Measurements from ENCODE around the gene HEPACAM.
"Not testable (repeated sequence)": the region's sequence is repeated elsewhere in the genome, so short reads cannot be mapped to it uniquely, and the experiment has no call there.

Gene HEPACAM

DNA sequence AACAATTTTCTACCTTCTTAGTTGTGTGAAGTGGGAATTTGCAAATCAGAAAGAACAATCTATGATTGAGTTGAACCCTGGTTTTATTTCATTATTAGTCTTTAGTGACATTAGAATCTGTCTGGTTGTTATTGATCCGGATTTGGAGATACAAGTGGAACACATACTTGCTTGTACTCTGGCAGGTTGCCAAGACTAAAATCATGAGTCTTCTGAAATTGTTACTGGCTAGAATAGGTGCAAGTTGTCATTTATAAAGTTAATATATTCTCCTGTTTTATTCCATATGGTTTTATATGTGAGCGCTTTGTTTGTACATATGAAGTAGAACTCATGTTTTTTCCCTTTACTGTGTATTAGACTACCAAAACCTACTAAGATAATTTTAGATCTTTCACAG, 41.2 kb upstream of the HEPACAM start:
- H3K27me3 ChIP-seq (ENCODE audit: insufficient read depth, low read depth, severe bottlenecking): no peaks in the 10 kb centered on the region
- H3K27ac ChIP-seq: no peak overlapping the region
- no peak for TF ChIP-seq CTCF (IDR thresholded peaks at IDR 0.05; ENCODE audit: low read depth, low read length)
- no peaks in the 10 kb centered on the region for H3K36me3 ChIP-seq
- no peak for DNase-seq
- H3K4me3 ChIP-seq (ENCODE audit: low read depth, low read length): no peak overlapping the region
- no peaks in the 10 kb centered on the region for H3K9me3 ChIP-seq (ENCODE audit: severe bottlenecking)

- no peaks in the 10 kb centered on the region for H3K9me3 ChIP-seq (ENCODE audit: severe bottlenecking)
Measured at GRCh38 chr11:124976531-124976930, 40.7 kb upstream of the HEPACAM start.

GRCh38 chr11:124971810-124972209, 36.0 kb upstream of the HEPACAM start:
- no peak for TF ChIP-seq CTCF (IDR thresholded peaks at IDR 0.05; ENCODE audit: low read depth, low read length)
- no peak for DNase-seq
- H3K36me3 ChIP-seq: no peaks in the 10 kb centered on the region
- H3K9me3 ChIP-seq (ENCODE audit: severe bottlenecking): no peaks in the 10 kb centered on the region
- no peak overlapping the region for H3K4me3 ChIP-seq (ENCODE audit: low read depth, low read length)
- no peak overlapping the region for H3K27ac ChIP-seq
- no peaks in the 10 kb centered on the region for H3K27me3 ChIP-seq (ENCODE audit: insufficient read depth, low read depth, severe bottlenecking)

More at GRCh38 chr11:124976531-124976930, 40.7 kb upstream of the HEPACAM start:
- Histone ChIP-seq H3K27me3 (ENCODE audit: insufficient read depth, low read depth, severe bottlenecking) (no peaks in the 10 kb centered on the region), H3K27ac (no peak overlapping the region), H3K36me3 (no peaks in the 10 kb centered on the region), H3K4me3 (ENCODE audit: low read depth, low read length) (no peak overlapping the region)
- no peak for TF ChIP-seq CTCF (IDR thresholded peaks at IDR 0.05; ENCODE audit: low read depth, low read length)
- no peak for DNase-seq

- Histone ChIP-seq H3K9me3 (ENCODE audit: severe bottlenecking) (no peaks in the 10 kb centered on the region), H3K27ac (no peak overlapping the region), H3K27me3 (ENCODE audit: insufficient read depth, low read depth, severe bottlenecking) (no peaks in the 10 kb centered on the region), H3K4me3 (ENCODE audit: low read depth, low read length) (no peak overlapping the region), H3K36me3 (no peaks in the 10 kb centered on the region)
- DNase-seq: peak; percentile 23
- TF ChIP-seq CTCF (IDR thresholded peaks at IDR 0.05; ENCODE audit: low read depth, low read length): peak; percentile 19; the same call in 1 of the 2 replicates
Measured at GRCh38 chr11:124970925-124971324, 35.1 kb upstream of the HEPACAM start.

DNA sequence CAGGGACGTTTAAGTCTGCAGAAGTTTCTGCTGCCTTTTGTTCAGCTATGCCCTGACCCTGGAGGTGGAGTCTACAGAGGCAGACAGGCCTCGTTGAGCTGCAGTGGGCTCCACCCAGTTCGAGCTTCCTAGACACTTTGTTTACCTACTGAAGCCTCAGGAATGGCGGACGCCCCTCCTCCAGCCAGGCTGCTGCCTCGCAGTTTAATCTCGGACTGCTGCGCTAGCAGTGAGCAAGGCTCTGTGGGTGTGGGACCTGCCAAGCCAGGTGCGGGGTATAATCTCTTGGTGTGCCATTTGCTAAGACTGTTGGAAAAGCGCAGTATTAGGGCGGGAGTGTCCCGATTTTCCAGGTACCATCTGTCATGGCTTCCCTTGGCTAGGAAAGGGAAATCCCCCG, 32.4 kb upstream of the HEPACAM start:
- H3K27ac ChIP-seq: peak overlapping the region; percentile 20; the same call in 1 of the 2 replicates
- peak; percentile 67 for DNase-seq

DNA sequence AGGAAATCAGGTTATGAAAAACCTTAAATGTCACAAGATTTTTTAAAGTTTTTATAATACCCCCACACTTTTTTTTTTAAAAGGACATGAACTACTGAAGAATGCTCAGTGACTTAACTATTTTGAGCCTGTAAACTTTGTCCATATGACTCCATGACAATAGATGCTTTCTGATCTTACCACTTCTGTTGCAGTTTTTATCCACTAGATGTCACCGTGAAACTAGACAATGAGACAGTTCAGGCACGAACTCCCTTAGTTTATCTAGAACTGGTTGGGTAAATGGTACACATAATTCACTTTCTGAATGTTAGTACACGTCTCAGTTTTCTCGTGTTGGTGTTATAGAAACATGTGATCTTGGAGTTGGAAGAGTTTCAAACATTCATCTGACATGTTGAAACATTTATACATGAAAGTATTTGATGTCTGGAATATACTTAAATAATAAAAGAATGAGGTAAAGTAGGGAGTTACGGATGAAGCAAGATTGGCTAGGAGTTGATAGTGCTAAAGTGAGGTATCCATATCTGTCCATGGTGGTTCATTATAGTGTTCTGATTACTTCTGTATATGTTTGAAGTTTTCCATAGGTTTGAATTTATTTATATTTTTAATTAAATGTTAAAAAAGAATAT, 26.2 kb upstream of the HEPACAM start:
- no peak overlapping the region for H3K27ac ChIP-seq
- H3K36me3 ChIP-seq: no peaks in the 10 kb centered on the region
- no peaks in the 10 kb centered on the region for H3K27me3 ChIP-seq (ENCODE audit: insufficient read depth, low read depth, severe bottlenecking)
- no peaks in the 10 kb centered on the region for H3K9me3 ChIP-seq (ENCODE audit: severe bottlenecking)
- H3K4me3 ChIP-seq (ENCODE audit: low read depth, low read length): no peak overlapping the region
- DNase-seq: no peak
- TF ChIP-seq CTCF (IDR thresholded peaks at IDR 0.05; ENCODE audit: low read depth, low read length): peak; percentile 48; the same call in 1 of the 2 replicates

More for the DNA sequence above, 32.4 kb upstream of the HEPACAM start:
- not testable (repeated sequence) for H3K36me3 ChIP-seq; H3K9me3 ChIP-seq (ENCODE audit: severe bottlenecking); H3K27me3 ChIP-seq (ENCODE audit: insufficient read depth, low read depth, severe bottlenecking)
- peak overlapping the region; percentile 1 for H3K4me3 ChIP-seq (ENCODE audit: low read depth, low read length)

Measured in WERI-Rb-1 (cell line).